ENCODE measurements around the gene NUAK1. TPM values are rescaled to one million over a fixed set of nuclear protein-coding genes. Genes with fewer than 3 reads are reported as not detected.

The NUAK1 gene
- total RNA-seq, 1 experiment from 2014 or later: 1.3 TPM

DNA sequence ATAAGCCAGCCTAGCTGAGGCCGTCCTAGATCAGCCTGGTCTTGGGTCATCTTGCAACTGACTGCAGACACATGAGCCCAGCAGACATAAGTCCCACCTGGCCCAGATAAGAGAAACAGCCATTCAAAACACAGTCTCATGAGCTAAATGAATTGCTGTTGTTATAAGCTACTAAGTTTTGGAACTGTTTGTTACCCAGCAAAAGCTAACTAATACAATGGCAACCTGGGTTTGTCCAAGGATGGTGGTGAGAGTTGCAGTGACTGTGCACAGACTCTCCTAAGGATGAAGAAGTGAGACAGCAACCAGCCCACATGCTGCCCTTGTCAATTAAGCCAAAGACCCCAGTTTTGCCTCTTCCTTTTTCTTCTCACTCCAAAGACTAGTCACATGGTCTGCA, 22.2 kb upstream of the NUAK1 start:
- POLR2A ChIA-PET (ENCODE audit: low non-redundant PET): no interaction called here
- DNase-seq (ENCODE audit: low spot score): no peak
- Histone ChIP-seq H3K4me3 (ENCODE audit: low read depth, low read length, poor library complexity, severe bottlenecking) (no peak overlapping the region), H3K27ac (ENCODE audit: low read depth, low read length, poor library complexity, severe bottlenecking) (no peak overlapping the region), H3K27me3 (replicated peaks; ENCODE audit: insufficient read depth, low read depth, low read length, poor library complexity) (no peaks in the 10 kb centered on the region), H3K9me3 (ENCODE audit: low read depth, low read length, poor library complexity, severe bottlenecking) (no peaks in the 10 kb centered on the region), H3K36me3 (ENCODE audit: insufficient read depth, low read length, poor library complexity, severe bottlenecking) (no peaks in the 10 kb centered on the region), H3K4me1 (ENCODE audit: insufficient read depth, low read length, poor library complexity, severe bottlenecking) (no peaks in the 10 kb centered on the region)
- BruUV-seq (replicated peaks): no TSS peak
- intact Hi-C loops (cut with micrococcal nuclease; ENCODE audit: unreplicated experiment): no loop called here
- CTCF ChIA-PET: no interaction called here
- TF ChIP-seq, protein P1, sequence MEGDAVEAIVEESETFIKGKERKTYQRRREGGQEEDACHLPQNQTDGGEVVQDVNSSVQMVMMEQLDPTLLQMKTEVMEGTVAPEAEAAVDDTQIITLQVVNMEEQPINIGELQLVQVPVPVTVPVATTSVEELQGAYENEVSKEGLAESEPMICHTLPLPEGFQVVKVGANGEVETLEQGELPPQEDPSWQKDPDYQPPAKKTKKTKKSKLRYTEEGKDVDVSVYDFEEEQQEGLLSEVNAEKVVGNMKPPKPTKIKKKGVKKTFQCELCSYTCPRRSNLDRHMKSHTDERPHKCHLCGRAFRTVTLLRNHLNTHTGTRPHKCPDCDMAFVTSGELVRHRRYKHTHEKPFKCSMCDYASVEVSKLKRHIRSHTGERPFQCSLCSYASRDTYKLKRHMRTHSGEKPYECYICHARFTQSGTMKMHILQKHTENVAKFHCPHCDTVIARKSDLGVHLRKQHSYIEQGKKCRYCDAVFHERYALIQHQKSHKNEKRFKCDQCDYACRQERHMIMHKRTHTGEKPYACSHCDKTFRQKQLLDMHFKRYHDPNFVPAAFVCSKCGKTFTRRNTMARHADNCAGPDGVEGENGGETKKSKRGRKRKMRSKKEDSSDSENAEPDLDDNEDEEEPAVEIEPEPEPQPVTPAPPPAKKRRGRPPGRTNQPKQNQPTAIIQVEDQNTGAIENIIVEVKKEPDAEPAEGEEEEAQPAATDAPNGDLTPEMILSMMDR (conservative IDR thresholded peaks at IDR 0.05; ENCODE audit: low read depth, low read length): no peak
- no peak for TF ChIP-seq EZH2 (IDR thresholded peaks at IDR 0.05; ENCODE audit: borderline replicate concordance, low read depth, low read length, poor library complexity, severe bottlenecking)

DNA sequence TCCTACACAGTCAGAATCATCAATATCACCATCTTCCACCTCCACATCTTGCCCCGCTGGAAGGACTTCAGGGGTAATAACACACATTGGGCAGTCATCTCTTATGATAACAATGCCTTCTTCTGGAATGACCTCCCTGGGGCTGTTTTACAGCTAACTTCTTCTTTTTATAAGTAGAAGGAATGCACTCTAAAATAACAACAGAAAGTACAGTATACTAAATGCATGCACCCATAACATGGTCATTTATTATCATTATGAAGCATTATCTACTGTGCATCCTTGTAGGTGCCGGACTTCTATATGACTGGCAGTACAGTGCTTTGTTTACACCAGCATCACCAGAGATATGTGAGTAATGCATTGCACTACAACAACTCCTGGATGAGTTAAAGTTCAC, 19.0 kb upstream of the NUAK1 start:
- intact Hi-C loops (cut with micrococcal nuclease; ENCODE audit: unreplicated experiment): no loop called here
- Histone ChIP-seq H3K4me1 (ENCODE audit: insufficient read depth, low read length, poor library complexity, severe bottlenecking) (no peaks in the 10 kb centered on the region), H3K27me3 (replicated peaks; ENCODE audit: insufficient read depth, low read depth, low read length, poor library complexity) (no peaks in the 10 kb centered on the region), H3K9me3 (ENCODE audit: low read depth, low read length, poor library complexity, severe bottlenecking) (no peaks in the 10 kb centered on the region), H3K27ac (ENCODE audit: low read depth, low read length, poor library complexity, severe bottlenecking) (no peak overlapping the region), H3K4me3 (ENCODE audit: low read depth, low read length, poor library complexity, severe bottlenecking) (no peak overlapping the region), H3K36me3 (ENCODE audit: insufficient read depth, low read length, poor library complexity, severe bottlenecking) (no peaks in the 10 kb centered on the region)
- no TSS peak for BruUV-seq (replicated peaks)
- TF ChIP-seq EZH2 (IDR thresholded peaks at IDR 0.05; ENCODE audit: borderline replicate concordance, low read depth, low read length, poor library complexity, severe bottlenecking): no peak
- TF ChIP-seq, protein P1 (conservative IDR thresholded peaks at IDR 0.05; ENCODE audit: low read depth, low read length): no peak
- CTCF ChIA-PET: no interaction called here
- DNase-seq (ENCODE audit: low spot score): no peak
- POLR2A ChIA-PET (ENCODE audit: low non-redundant PET): no interaction called here

DNA sequence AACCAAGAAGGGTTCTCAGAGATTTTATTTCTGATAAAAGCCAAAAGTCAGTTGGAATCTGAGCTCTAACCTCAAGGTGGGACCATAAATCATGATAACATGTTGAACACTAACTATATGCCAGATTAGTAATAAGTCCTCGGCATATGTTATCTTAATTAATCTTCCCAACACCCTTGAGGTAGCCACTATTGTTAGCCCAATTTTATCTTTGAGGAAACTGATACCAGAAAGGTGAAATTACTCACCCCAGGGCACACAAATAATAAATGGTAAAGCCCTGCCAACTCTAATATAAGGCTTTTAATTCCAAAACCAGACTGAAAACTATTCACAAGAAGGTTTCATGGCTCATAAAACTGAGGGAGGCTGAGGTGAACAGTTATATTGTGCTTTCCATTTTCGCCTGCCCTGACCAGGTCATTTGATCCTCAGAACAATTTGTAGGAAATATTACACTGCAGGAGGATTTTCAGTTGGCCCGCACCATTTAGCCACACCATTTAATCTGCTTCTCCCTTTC, 16.1 kb upstream of the NUAK1 start:
- H3K4me3 ChIP-seq (ENCODE audit: low read depth, low read length, poor library complexity, severe bottlenecking): no peak overlapping the region
- DNase-seq (ENCODE audit: low spot score): no peak
- no peaks in the 10 kb centered on the region for H3K36me3 ChIP-seq (ENCODE audit: insufficient read depth, low read length, poor library complexity, severe bottlenecking)
- H3K27me3 ChIP-seq (replicated peaks; ENCODE audit: insufficient read depth, low read depth, low read length, poor library complexity): no peaks in the 10 kb centered on the region
- TF ChIP-seq EZH2 (IDR thresholded peaks at IDR 0.05; ENCODE audit: borderline replicate concordance, low read depth, low read length, poor library complexity, severe bottlenecking): no peak
- TF ChIP-seq, protein P1 (conservative IDR thresholded peaks at IDR 0.05; ENCODE audit: low read depth, low read length): no peak
- intact Hi-C loops (cut with micrococcal nuclease; ENCODE audit: unreplicated experiment): no loop called here
- H3K4me1 ChIP-seq (ENCODE audit: insufficient read depth, low read length, poor library complexity, severe bottlenecking): no peaks in the 10 kb centered on the region
- H3K27ac ChIP-seq (ENCODE audit: low read depth, low read length, poor library complexity, severe bottlenecking): no peak overlapping the region
- ChIA-PET CTCF (no interaction called here), POLR2A (ENCODE audit: low non-redundant PET) (no interaction called here)
- H3K9me3 ChIP-seq (ENCODE audit: low read depth, low read length, poor library complexity, severe bottlenecking): no peaks in the 10 kb centered on the region
- BruUV-seq (replicated peaks): no TSS peak
